ENCODE results near the gene ARL2BP.
A peak's percentile ranks its signal among the peaks of the same experiment; 100 is the strongest.

ARL2BP gene

GRCh38 chr16:57283214-57283958 is 38.3 kb downstream of the ARL2BP start:
- DNase-seq = no peak

DNA sequence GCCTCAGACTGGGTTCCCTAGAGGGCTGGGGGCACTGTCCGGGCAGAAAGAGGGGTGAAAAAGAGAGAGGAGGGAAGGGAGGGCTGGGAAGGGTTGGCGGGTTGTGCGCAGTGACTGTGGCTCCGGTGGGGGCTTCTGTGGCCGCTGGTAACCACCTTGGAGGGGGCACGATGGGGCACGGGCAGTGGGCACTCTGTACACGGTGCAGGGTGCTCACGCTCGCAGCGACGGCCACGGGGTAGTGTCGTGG is 38.8 kb downstream of the ARL2BP start:
- DNase-seq = no peak

DNA sequence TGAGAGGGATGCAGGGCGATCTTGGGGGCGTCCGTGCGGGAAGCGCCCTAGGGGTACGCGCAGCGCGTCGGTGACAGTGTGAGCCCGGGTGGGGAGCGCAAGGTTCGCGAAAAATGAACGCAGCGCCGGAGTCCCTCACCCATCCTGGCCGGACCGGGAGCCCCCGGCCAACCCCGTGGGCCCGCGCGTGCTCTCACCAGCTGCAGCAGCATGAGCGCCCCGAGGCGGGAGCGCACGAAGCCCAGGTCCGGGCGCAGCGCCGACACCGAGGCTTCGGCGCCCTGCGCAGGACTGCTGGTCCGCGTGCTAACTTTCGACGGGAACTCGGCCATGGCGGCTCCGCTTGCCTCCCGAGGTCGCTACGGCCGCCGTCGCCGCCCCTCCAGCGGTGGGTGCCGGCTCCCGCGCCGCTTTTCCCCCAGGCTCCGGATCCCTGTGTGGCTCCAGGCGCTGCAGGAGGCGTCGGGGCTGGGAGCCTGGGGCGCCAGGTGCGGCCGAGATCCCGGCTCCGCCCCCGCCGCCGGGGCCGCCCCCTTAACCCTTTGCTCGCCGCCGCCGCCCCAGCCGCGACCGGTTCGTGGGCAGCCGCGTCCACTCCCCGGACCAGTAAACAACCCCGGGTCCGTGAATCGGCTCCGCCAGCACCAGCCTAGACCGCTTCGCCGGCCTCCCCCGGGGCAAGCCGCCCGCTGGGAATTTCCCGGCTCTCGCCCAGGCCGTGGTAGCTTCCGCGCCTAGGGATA is 39.3 kb downstream of the ARL2BP start, which contains the start of gene PLLP:
Gene PLLP (minus strand): TSS at position 464 of the 743 bp plus-strand sequence. CDS start 132 bp downstream, at position 332.
- peak; percentile 56 for DNase-seq

GRCh38 chr16:57284952-57285363 is 39.9 kb downstream of the ARL2BP start:
- peak; percentile 13 for DNase-seq

DNA sequence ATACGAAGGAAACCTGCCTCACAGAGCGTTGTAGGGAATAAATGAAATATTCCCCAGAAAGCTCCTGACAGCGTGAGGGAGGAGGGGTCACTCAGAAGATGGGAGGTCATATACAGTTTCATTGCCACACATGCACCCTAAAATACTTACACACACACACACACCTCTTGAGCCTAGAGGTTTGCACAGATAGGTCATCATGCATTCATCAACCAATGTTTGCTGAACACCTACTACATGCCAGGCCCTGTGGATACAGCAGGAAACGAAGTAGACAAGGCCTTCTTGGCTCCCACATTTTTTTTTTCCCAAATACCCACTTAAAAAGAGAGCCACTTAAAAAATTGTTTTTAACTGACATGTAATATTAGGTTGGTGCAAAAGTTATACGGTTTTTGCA is 40.3 kb downstream of the ARL2BP start:
- DNase-seq = no peak

DNA sequence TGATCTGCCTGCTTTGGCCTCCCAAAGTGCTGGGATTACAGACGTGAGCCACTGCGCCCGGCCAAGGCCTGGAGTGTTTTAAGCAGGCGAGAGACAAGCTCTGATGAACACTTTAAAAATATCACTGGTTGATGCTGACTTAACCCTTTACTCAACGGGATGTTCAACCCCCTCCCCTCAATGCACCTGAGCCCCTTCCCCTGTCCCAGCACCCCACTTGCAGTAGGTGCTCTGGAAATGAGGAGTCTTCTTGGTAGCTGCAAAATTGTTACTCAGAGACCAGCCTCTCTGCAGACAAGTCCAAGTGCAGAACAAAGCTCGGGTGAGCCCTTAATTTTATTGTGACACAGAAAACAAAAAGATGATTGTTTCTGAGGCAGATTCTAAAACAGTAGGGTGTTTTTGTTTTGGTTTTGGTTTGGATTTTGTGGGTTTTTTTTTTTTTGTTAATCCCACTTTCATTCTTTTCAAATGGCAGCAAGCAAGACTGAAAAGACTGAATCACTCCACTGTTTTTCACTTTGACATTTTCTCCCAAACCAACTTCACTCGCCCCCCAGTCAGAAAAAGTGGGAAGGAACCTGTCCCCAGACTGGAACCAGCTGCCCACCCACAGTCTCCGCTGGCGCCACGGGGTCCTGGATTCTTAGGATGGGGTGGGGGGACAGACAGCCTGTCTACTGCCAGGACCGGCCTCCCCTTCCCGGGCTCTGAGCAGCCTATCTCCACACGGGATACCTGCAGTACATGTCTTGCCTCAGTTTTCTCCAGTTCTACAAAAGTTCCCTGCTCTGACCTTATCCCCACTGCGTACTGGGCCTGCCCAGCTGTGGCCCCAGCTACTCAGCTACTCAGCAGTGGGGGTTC is 44.6 kb downstream of the ARL2BP start:
- no peak for DNase-seq

DNA sequence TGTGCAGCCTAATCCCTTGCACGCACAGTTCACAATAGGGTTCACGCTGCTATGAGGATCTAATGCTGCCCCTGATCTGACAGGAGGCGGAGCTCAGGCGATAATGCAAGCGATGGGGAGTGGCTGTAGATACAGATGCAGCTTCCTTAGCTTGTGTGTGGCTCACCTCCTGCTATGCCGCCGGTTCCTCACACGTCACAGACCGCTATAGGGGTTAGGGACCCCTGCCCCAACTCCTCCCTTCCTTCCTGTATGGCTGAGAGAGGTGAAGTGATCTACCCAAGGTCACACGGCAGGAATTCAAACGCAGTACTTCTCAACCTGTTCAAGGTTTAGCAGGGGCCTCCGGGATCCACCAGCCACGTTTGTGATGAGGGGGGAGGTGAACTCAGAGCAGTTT is 52.8 kb downstream of the ARL2BP start:
- DNase-seq = peak; percentile 46

- DNase-seq = peak; percentile 92
Measured at GRCh38 chr16:57299009-57299718, 54.1 kb downstream of the ARL2BP start.

- peak; percentile 96 for DNase-seq
Measured at GRCh38 chr16:57299719-57300386, 54.8 kb downstream of the ARL2BP start.

- DNase-seq = peak; percentile 100
Measured at GRCh38 chr16:57300387-57301125, 55.5 kb downstream of the ARL2BP start.

GRCh38 chr16:57301126-57301817 is 56.2 kb downstream of the ARL2BP start:
- no peak for DNase-seq

Data from hematopoietic multipotent progenitor cell treated with erythropoietin and hydrocortisone succinate and interleukin-3 and kit ligand, for 4 days (in vitro differentiated cells).